ENCODE data around the gene PON3.

DNA sequence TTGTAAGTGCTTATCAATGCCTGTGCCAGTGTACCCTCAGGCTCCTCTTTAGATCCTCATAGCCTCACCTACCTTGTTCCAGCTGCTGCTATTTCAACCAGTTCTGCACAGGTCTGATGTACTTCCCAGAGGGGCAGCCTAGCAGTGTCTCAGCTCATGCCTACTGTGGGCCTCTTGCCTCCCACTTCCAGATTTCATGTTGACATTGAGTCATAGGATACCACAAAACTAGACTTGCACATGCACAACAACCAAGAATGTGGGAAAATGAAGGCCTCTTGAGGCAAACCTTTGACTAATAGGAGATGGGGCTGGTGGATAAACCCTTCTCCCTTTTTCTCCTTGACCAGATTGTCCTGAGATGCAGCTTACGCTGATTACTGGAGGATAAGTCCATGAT is 31.0 kb downstream of the PON3 start:
- no peak for TF ChIP-seq ZNF24 (IDR thresholded peaks at IDR 0.05)
- no peak for TF ChIP-seq KDM6A (CRISPR knock-in tag; IDR thresholded peaks at IDR 0.05; ENCODE audit: low read depth)
- no peak for TF ChIP-seq SMC3 (IDR thresholded peaks at IDR 0.05; ENCODE audit: low read length)
- no peak for TF ChIP-seq CAMTA2 (CRISPR knock-in tag; IDR thresholded peaks at IDR 0.05; ENCODE audit: borderline replicate concordance)
- TF ChIP-seq, protein P1, sequence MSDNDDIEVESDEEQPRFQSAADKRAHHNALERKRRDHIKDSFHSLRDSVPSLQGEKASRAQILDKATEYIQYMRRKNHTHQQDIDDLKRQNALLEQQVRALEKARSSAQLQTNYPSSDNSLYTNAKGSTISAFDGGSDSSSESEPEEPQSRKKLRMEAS (IDR thresholded peaks at IDR 0.05): no peak
- TF ChIP-seq KAT7 (CRISPR knock-in tag; IDR thresholded peaks at IDR 0.05; ENCODE audit: borderline replicate concordance): no peak

Data from HepG2 (cell line).